ENCODE data around the gene CGB7.
"Not testable (repeated sequence)": the region's sequence is repeated elsewhere in the genome, so short reads cannot be mapped to it uniquely, and the experiment has no call there.

DNA sequence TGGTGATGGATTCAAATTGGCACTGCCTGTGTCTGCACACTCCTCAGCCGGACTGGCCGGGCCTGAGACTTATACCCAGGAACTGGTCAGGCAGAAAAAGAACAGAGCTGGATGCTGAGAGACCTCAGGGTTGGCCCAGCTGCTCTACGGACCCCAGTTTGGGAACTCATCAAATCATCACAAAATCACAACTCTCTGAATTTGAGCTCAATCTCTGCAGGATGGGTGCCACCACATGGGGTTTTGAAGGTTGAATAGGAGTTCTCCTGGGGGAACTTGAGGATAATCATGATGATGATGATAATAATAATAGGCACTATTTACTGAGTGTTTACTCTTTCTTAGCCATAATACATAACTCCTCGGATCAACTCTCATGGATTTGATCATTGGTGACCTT is 14.9 kb downstream of the CGB7 start:
- TF ChIP-seq POLR2AphosphoS5 (IDR thresholded peaks at IDR 0.05; ENCODE audit: borderline replicate concordance, low read depth, low read length); EZH2 (IDR thresholded peaks at IDR 0.05): not testable (repeated sequence)

Measured in SK-N-MC (cell line).